ENCODE measurements around the gene ABI2. TPM values are rescaled to one million over a fixed set of nuclear protein-coding genes. Genes with fewer than 3 reads are reported as not detected.

ABI2 gene
- total RNA-seq, 6 donors from 2014 or later, result 30.3 to 41.6 (median 35.5) TPM

- ATAC-seq (ENCODE audit: low FRiP score in 2 of 2) (peak in 1 of 2 donors; percentile 6), DNase-seq (no peak)
- Histone ChIP-seq H3K36me3 (no peaks in the 10 kb centered on the region), H3K9me3 (no peaks in the 10 kb centered on the region), H3K4me1 (peaks cover 11 to 25% (median 14%) of the 10 kb centered on the region in 4 donors), H3K27ac (peak overlapping the region; percentile 75 to 90 (median 87)), H3K27me3 (no peaks in the 10 kb centered on the region), H3K4me3 (peak overlapping the region; percentile 71 to 100 (median 80))
- TF ChIP-seq POLR2A (IDR thresholded peaks at IDR 0.05) (no peak), POLR2AphosphoS5 (IDR thresholded peaks at IDR 0.05) (no peak), CTCF (IDR thresholded peaks at IDR 0.05) (no peak), EP300 (IDR thresholded peaks at IDR 0.05) (no peak)
- WGBS, 2 donors, result 14 to 16% methylated on average over 7 of the region's 7 CpGs
Observed at GRCh38 chr2:203327582-203327900, 653 bp upstream of the ABI2 start.

GRCh38 chr2:203328760-203329540 is 756 bp downstream of the ABI2 start:
- Histone ChIP-seq H3K4me1 (peaks cover 11 to 25% (median 14%) of the 10 kb centered on the region in 4 donors), H3K9me3 (no peaks in the 10 kb centered on the region), H3K27me3 (no peaks in the 10 kb centered on the region), H3K36me3 (no peaks in the 10 kb centered on the region), H3K4me3 (peak overlapping the region; percentile 71 to 100 (median 80)), H3K27ac (peak overlapping the region; percentile 75 to 90 (median 87))
- TF ChIP-seq POLR2AphosphoS5 (IDR thresholded peaks at IDR 0.05), result no peak
- no peak for TF ChIP-seq POLR2A (IDR thresholded peaks at IDR 0.05)
- TF ChIP-seq CTCF (IDR thresholded peaks at IDR 0.05), result no peak
- TF ChIP-seq EP300 (IDR thresholded peaks at IDR 0.05), result no peak
- DNase-seq (peak in 1 of 2 donors; percentile 91), ATAC-seq (ENCODE audit: low FRiP score in 2 of 2) (peak; percentile 55 to 90)
- 2% methylated on average over 31 of the region's 31 CpGs for WGBS, 2 donors

- no peak for ATAC-seq (ENCODE audit: low FRiP score in 2 of 2)
- H3K27ac ChIP-seq, result peak overlapping the region in 2 of 4 donors; percentile 5 to 11
- H3K4me3 ChIP-seq, result no peak overlapping the region
Observed at GRCh38 chr2:203330434-203330833, 2.2 kb downstream of the ABI2 start.

GRCh38 chr2:203338322-203338721 is 10.1 kb downstream of the ABI2 start:
- TF ChIP-seq EP300 (IDR thresholded peaks at IDR 0.05), result no peak
- no peaks in the 10 kb centered on the region for H3K27me3 ChIP-seq
- no peak overlapping the region for H3K4me3 ChIP-seq
- ATAC-seq (ENCODE audit: low FRiP score in 2 of 2) (no peak), DNase-seq (no peak)
- H3K27ac ChIP-seq, result no peak overlapping the region
- no peaks in the 10 kb centered on the region for H3K9me3 ChIP-seq
- H3K4me1 ChIP-seq, result peaks cover 0 to 15% (median 8%) of the 10 kb centered on the region in 4 donors
- peaks cover 0 to 10% (median 0%) of the 10 kb centered on the region in 4 donors for H3K36me3 ChIP-seq
- WGBS, 2 donors, result 90 to 93% methylated on average over 4 of the region's 4 CpGs

More at GRCh38 chr2:203330434-203330833, 2.2 kb downstream of the ABI2 start:
- Histone ChIP-seq H3K36me3 (peaks cover 0 to 10% (median 0%) of the 10 kb centered on the region in 4 donors), H3K27me3 (no peaks in the 10 kb centered on the region), H3K4me1 (peaks cover 11 to 25% (median 14%) of the 10 kb centered on the region in 4 donors), H3K9me3 (no peaks in the 10 kb centered on the region)
- no peak for DNase-seq
- TF ChIP-seq CTCF (IDR thresholded peaks at IDR 0.05) (no peak), EP300 (IDR thresholded peaks at IDR 0.05) (no peak), POLR2A (IDR thresholded peaks at IDR 0.05) (no peak), POLR2AphosphoS5 (IDR thresholded peaks at IDR 0.05) (no peak)

GRCh38 chr2:203340791-203341487 is 12.7 kb downstream of the ABI2 start:
- Histone ChIP-seq H3K9me3 (no peaks in the 10 kb centered on the region), H3K4me3 (no peak overlapping the region), H3K4me1 (peaks cover 0 to 15% (median 8%) of the 10 kb centered on the region in 4 donors), H3K27ac (peak overlapping the region in 1 of 4 donors; percentile 22), H3K27me3 (no peaks in the 10 kb centered on the region), H3K36me3 (peaks cover 0 to 7% (median 3%) of the 10 kb centered on the region in 4 donors)
- DNase-seq (no peak), ATAC-seq (ENCODE audit: low FRiP score in 2 of 2) (peak; percentile 42 to 86)
- 72 to 75% methylated on average over 6 of the region's 6 CpGs for WGBS, 2 donors
- TF ChIP-seq POLR2A (IDR thresholded peaks at IDR 0.05) (no peak), EP300 (IDR thresholded peaks at IDR 0.05) (no peak), CTCF (IDR thresholded peaks at IDR 0.05) (no peak), POLR2AphosphoS5 (IDR thresholded peaks at IDR 0.05) (no peak)

Measured in upper lobe of left lung (tissue), 6 donors.